Choroid plexus epithelial cell (primary cell): ENCODE measurements around the gene SOCS6.
"Not testable (repeated sequence)": the region's sequence is repeated elsewhere in the genome, so short reads cannot be mapped to it uniquely, and the experiment has no call there.

ENCODE experiments used
- DNase-seq: peaks from one replicate; pipeline ENCODE4 v3.0.0-alpha.2; 2010; ENCODE audit warnings: low read depth
- H3K4me3 ChIP-seq: 2 replicates; pipeline ENCODE4 v1.5.1; 2011; ENCODE audit warnings: low read depth, mild to moderate bottlenecking, control low read depth, low read length, moderate library complexity
- CTCF ChIP-seq: conservative IDR thresholded peaks from 2 replicates; pipeline ENCODE4 v1.5.1; 2011; ENCODE audit warnings: low read depth, mild to moderate bottlenecking, control low read depth, inconsistent platforms, low read length, moderate library complexity

SOCS6 gene

GRCh38 chr18:70366670-70367069 lies 77.8 kb downstream of the SOCS6 start:
- no peak for TF ChIP-seq CTCF
- no peak overlapping the region for H3K4me3 ChIP-seq
- DNase-seq = no peak

GRCh38 chr18:70367344-70367743 lies 78.5 kb downstream of the SOCS6 start:
- H3K4me3 ChIP-seq, DNase-seq: not testable (repeated sequence)

- no peak for TF ChIP-seq CTCF
- DNase-seq = peak; percentile 30
Measured at GRCh38 chr18:70368903-70369302, 80.1 kb downstream of the SOCS6 start.

GRCh38 chr18:70370762-70371733 lies 82.2 kb downstream of the SOCS6 start:
- no peak overlapping the region for H3K4me3 ChIP-seq
- no peak for TF ChIP-seq CTCF
- no peak for DNase-seq

More at GRCh38 chr18:70368903-70369302, 80.1 kb downstream of the SOCS6 start:
- H3K4me3 ChIP-seq = no peak overlapping the region

GRCh38 chr18:70371908-70372307 lies 83.1 kb downstream of the SOCS6 start:
- DNase-seq = no peak
- TF ChIP-seq CTCF = no peak
- H3K4me3 ChIP-seq = no peak overlapping the region

GRCh38 chr18:70372450-70373041 lies 83.7 kb downstream of the SOCS6 start:
- TF ChIP-seq CTCF = no peak
- H3K4me3 ChIP-seq = no peak overlapping the region
- DNase-seq = no peak

GRCh38 chr18:70373042-70373519 lies 84.2 kb downstream of the SOCS6 start:
- peak; percentile 80 for DNase-seq
- no peak overlapping the region for H3K4me3 ChIP-seq
- no peak for TF ChIP-seq CTCF
